Stomach (tissue), 9 donors: ENCODE data around the gene TPCN1. TPM values are rescaled to one million over a fixed set of nuclear protein-coding genes. Genes with fewer than 3 reads are reported as not detected.

Source experiments
- DNase-seq, 2 donors: peaks; one replicate each; pipeline versions ENCODE4 v3.0.0 to v3.0.0-alpha.2; 2013 to 2019
- H3K27ac ChIP-seq, 5 donors: fragments of 200-600 bp in 4 of 5; sonication (generic) in 4 of 5; one replicate each; pipeline ENCODE4 v1.5.1; 2013 to 2019; ENCODE audit warnings: mild to moderate bottlenecking in 1 of 5, moderate library complexity in 1 of 5
- H3K27me3 ChIP-seq, 3 donors: fragments of 200-600 bp; sonication (generic); one replicate each; pipeline ENCODE4 v1.5.1; 2017 to 2019; ENCODE audit warnings: mixed run types in 1 of 3
- H3K36me3 ChIP-seq, 4 donors: fragments of 200-600 bp; sonication (generic); 1 replicate in 3 of 4; 2 replicates in 1 of 4; pipeline ENCODE4 v1.5.1; 2016 to 2019
- H3K4me1 ChIP-seq, 4 donors: fragments of 200-600 bp; sonication (generic); one replicate each; pipeline ENCODE4 v1.5.1; 2016 to 2019
- H3K4me3 ChIP-seq, 4 donors: fragments of 200-600 bp; sonication (generic) in 3 of 4; one replicate each; pipeline ENCODE4 v1.5.1; 2016 to 2019; ENCODE audit warnings: mild to moderate bottlenecking in 1 of 4
- H3K9me3 ChIP-seq, 4 donors: fragments of 200-600 bp; sonication (generic); one replicate each; pipeline ENCODE4 v1.5.1; 2016 to 2019
- CTCF ChIP-seq, 7 experiments: fragments of 450-650 bp in 4 of 7; fragments of 200-600 bp in 3 of 7; sonication (generic) in 3 of 7; IDR thresholded peaks; one replicate each; pipeline ENCODE4 v1.5.1; 2016 to 2019; ENCODE audit warnings: antibody characterized with exemption in 7 of 7, control low read depth in 2 of 7, mild to moderate bottlenecking in 1 of 7
- EP300 ChIP-seq: sonication (generic); formaldehyde crosslinking; IDR thresholded peaks from one replicate; pipeline ENCODE4 v1.6.1; 2017; ENCODE audit warnings: antibody characterized with exemption
- POLR2A ChIP-seq, 4 donors: fragments of 450-650 bp; IDR thresholded peaks; one replicate each; pipeline ENCODE4 v1.6.1; 2016; ENCODE audit warnings: antibody characterized with exemption in 4 of 4, control low read depth in 2 of 4, mild to moderate bottlenecking in 1 of 4, moderate library complexity in 1 of 4
- POLR2AphosphoS5 ChIP-seq, 3 donors: sonication (generic); formaldehyde crosslinking; IDR thresholded peaks; one replicate each; pipeline ENCODE4 v1.6.1; 2016; ENCODE audit warnings: antibody characterized with exemption in 3 of 3
- WGBS, 5 donors: extraction: QIAGEN DNeasy Blood & Tissue Kit in 3 of 5; methylation state at CpG; one replicate each; pipeline versions ENCODE4 v1.1.5 to v1.1.7; 2013 to 2018; 5-methylcytosine and 5-hydroxymethylcytosine counted together
- intact Hi-C: fragments of 100-400 bp; cut with DNase I; formaldehyde crosslinking; loops from one replicate; pipeline ENCODE4 v1.15.1; 2023; ENCODE audit warnings: low total_unique reads
- polyA plus RNA-seq, 3 donors: library from polyadenylated mRNA; stranded (reverse); fragments of 200-250 nt; gene quantifications; one replicate each; pipeline ENCODE4 v1.2.3, GENCODE V29; 2013
- total RNA-seq, 5 donors: library from RNA; depleted of rRNA; stranded (reverse); fragments of >200 nt; gene quantifications; one replicate each; pipeline versions ENCODE4 v1.1.0 to v1.2.3, GENCODE V29; 2014 to 2016
- donor health status: healthy with polysubstance abuse.
- donor health status: Bipolar disorder and iron deficiency.
- donor health status: healthy.

Gene TPCN1
- total and polyA plus RNA-seq, 8 donors = 5.8 to 78.2 (median 30.2) TPM

DNA sequence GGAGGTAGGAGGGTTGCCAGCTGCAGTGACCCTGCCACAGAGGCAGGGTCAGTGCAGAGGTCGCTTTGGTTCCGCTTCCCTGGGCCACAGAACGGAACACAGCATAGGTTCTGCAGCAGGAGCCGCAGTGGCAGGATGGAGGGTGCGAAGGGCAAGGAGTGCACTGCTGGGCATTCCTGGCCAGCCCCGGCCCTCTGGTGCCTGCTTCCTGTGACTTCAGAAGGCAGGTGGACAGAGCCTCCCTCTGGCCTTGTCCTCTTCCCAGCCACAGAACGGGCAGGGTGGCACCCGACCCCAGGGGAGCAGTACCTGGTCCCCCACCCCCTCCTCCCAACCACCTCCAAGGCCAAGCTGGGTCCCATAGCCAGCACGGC, 75.9 kb downstream of the TPCN1 start:
- Histone ChIP-seq H3K27ac (peak overlapping the region in 1 of 5 donors; percentile 24), H3K4me3 (no peak overlapping the region), H3K27me3 (no peaks in the 10 kb centered on the region), H3K9me3 (no peaks in the 10 kb centered on the region), H3K4me1 (peaks cover 5 to 24% (median 13%) of the 10 kb centered on the region in 4 donors), H3K36me3 (peaks cover 34 to 88% (median 85%) of the 10 kb centered on the region in 4 donors)
- no peak for DNase-seq
- intact Hi-C loops = no loop called here
- TF ChIP-seq POLR2A (IDR thresholded peaks at IDR 0.05) = no peak
- TF ChIP-seq CTCF (IDR thresholded peaks at IDR 0.05) = no peak
- no peak for TF ChIP-seq EP300
- no peak for TF ChIP-seq POLR2AphosphoS5 (IDR thresholded peaks at IDR 0.05)
- 76 to 87% (median 81%) methylated on average over 6 to 9 of the region's 9 CpGs for WGBS, 5 donors

DNA sequence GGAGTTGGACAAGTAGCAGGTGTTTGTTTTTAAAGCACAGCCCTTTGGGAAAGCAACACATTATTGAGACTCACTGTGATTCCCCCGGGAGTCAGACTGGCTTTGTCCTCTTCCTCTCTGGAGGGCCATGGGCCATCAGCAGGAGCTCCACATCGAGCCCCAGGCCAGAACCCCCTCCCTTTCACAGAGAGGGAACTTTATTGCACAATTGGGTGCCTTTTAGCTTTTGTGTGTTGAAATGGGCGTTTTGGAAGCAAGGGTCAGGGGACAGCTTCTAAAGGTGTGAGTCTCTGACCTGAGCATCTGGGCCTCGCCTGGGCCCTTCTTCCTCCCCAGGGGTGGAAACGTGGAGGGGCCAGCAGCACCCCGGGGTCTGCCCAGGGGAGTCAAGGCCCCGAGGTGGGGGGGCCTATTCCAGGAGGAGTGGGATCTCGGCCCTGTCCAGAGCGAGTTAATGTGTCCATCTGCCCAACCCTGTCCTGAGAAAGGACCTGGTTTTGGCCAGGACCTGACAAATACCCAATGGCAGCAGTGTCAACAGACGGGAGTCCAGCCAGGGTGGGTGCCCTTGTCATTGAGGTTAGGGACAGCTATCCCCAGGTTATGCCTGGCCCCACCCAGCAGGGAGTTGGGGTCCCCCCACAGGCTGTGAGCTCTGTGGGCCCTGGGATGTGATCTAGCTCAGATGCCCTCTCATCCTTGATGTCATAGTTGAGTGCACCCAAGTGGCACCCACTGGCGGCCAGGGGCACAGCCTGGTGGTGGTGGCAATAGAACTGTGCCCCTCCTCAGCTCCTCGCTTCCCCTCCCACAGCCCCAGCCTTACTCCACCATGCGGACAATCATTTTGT, 76.6 kb downstream of the TPCN1 start:
- WGBS, 5 donors = 70 to 82% (median 79%) methylated on average over 10 to 13 of the region's 13 CpGs
- peak overlapping the region in 3 of 5 donors; percentile 16 to 61 (median 24) for H3K27ac ChIP-seq
- TF ChIP-seq POLR2AphosphoS5 (IDR thresholded peaks at IDR 0.05) (no peak), CTCF (IDR thresholded peaks at IDR 0.05) (no peak), EP300 (no peak), POLR2A (IDR thresholded peaks at IDR 0.05) (no peak)
- H3K27me3 ChIP-seq = no peaks in the 10 kb centered on the region
- H3K4me1 ChIP-seq = peaks cover 5 to 24% (median 13%) of the 10 kb centered on the region in 4 donors
- H3K36me3 ChIP-seq = peaks cover 36 to 87% (median 83%) of the 10 kb centered on the region in 4 donors
- no peaks in the 10 kb centered on the region for H3K9me3 ChIP-seq
- intact Hi-C loops = no loop called here
- H3K4me3 ChIP-seq = no peak overlapping the region
- no peak for DNase-seq

DNA sequence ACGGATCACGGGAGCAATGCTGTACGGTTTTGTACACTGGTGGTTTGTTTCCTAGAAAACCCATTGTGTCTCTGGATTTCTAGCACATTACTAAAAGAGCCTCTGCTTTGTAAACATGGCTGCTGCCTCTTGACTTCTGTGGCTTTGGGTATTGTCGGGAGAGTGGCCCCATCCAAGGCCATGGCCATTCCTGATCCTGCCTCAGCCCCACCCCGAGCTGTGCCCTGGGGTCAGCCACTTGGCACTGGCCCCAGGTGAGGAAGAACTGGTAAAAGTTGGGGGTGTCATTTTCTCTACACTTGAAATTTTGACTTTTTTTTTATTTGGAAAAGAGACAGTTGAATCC, 77.2 kb downstream of the TPCN1 start:
- Histone ChIP-seq H3K9me3 (no peaks in the 10 kb centered on the region), H3K27me3 (no peaks in the 10 kb centered on the region), H3K4me1 (peaks cover 5 to 24% (median 13%) of the 10 kb centered on the region in 4 donors), H3K4me3 (no peak overlapping the region), H3K36me3 (peaks cover 30 to 87% (median 80%) of the 10 kb centered on the region in 4 donors), H3K27ac (peak overlapping the region in 3 of 5 donors; percentile 16 to 61 (median 24))
- DNase-seq = no peak
- no peak for TF ChIP-seq CTCF (IDR thresholded peaks at IDR 0.05)
- TF ChIP-seq POLR2A (IDR thresholded peaks at IDR 0.05) = no peak
- no peak for TF ChIP-seq POLR2AphosphoS5 (IDR thresholded peaks at IDR 0.05)
- TF ChIP-seq EP300 = no peak
- intact Hi-C loops = no loop called here
- 76 to 89% (median 77%) methylated on average over 5 of the region's 5 CpGs for WGBS, 5 donors

DNA sequence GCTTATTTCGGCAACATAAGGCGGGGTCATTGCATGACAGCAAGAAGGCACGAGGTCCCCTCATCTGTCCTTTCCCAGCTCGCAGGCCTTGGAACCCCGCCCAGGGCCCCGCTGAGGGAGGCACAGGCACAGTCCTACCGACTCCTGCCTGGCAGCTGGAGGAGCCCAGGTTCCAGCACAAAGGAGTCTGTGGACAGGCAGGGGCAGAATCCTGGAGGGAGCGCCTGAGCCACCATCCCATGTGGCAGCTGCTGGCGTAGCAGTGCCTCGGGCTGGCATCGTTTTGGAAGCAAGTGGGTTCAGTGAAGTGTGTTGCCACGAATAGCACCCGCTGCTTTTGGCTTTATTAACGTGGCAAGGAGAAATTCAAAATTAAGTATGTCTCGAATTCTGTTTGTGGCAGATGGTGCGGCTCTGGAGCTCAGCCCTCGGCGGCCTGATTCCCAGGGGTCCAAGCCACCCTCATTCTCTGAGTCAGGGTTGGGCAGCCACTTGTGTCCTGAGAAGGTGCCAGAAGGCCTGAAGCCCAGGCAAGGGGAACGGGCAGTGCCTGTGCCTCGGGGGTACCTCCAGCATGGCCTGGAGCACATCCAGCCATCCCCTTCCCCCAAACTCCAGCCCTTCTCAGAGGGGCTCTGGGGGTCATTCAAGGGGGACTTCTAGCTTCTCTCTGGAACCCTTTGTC, 77.7 kb downstream of the TPCN1 start:
- Histone ChIP-seq H3K9me3 (no peaks in the 10 kb centered on the region), H3K4me1 (peaks cover 5 to 24% (median 13%) of the 10 kb centered on the region in 4 donors), H3K27me3 (no peaks in the 10 kb centered on the region), H3K36me3 (peaks cover 27 to 87% (median 78%) of the 10 kb centered on the region in 4 donors), H3K27ac (peak overlapping the region in 4 of 5 donors; percentile 35 to 62 (median 50)), H3K4me3 (no peak overlapping the region)
- intact Hi-C loops = no loop called here
- DNase-seq = no peak
- WGBS, 5 donors = 67 to 82% (median 80%) methylated on average over 18 to 20 of the region's 20 CpGs
- TF ChIP-seq CTCF (IDR thresholded peaks at IDR 0.05) (no peak), POLR2AphosphoS5 (IDR thresholded peaks at IDR 0.05) (no peak), POLR2A (IDR thresholded peaks at IDR 0.05) (no peak), EP300 (no peak)
